ENCODE measurements around the gene ROCK2. TPM values are rescaled to one million over a fixed set of nuclear protein-coding genes. Genes with fewer than 3 reads are reported as not detected.

The ROCK2 gene
- total RNA-seq = 11.7 and 14.3 TPM in 2 replicates

GRCh38 chr2:11344342-11344955 lies at the start of gene ROCK2:
TSS of gene ROCK2 (minus strand) at chr2:11344636. CDS start at chr2:11344136, 500 bp downstream.

GRCh38 chr2:11155381-11156035 lies 188.9 kb downstream of the ROCK2 start, which contains the start of gene SLC66A3:
TSS of gene SLC66A3 (plus strand) at chr2:11155467. CDS start at chr2:11155547, 80 bp downstream.

Other genes with a start within 250 kb of the ROCK2 start
- gene SLC66A3, start 189.2 kb downstream of the ROCK2 start, total RNA-seq = 31.6 and 75.8 TPM in 2 replicates
- 6.4 and 6.5 TPM in 2 replicates for gene E2F6, start 121.5 kb upstream of the ROCK2 start, total RNA-seq
- under 0.01 and 0.51 TPM in 2 replicates for gene GREB1, start 189.4 kb upstream of the ROCK2 start, total RNA-seq